ENCODE measurements around the gene ARHGAP15. TPM values are rescaled to one million over a fixed set of nuclear protein-coding genes. Genes with fewer than 3 reads are reported as not detected.

Gene ARHGAP15
- total and polyA plus RNA-seq, 5 donors from 2014 or later, result 242 to 285 (median 260) TPM

DNA sequence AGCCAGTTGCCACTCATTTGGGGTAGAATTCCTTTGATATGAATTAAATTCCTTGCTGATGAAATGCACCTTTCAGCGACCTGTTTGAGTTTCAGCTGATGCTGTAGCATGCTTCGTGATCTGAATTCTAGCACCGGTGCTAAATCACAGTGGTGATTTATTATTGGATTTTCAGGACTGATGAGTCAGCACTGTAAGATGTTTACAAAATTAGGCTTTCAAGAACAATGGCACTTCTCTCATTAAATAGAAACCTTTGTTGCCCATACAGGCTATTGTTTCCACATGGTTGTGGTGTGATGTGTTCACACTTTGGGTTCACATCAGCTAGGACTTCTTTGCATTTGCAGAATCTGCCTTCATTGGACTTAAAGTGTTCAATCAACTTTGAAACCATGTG is 687.7 kb downstream of the ARHGAP15 start:
- H3K27ac Mint-ChIP-seq, result no peak overlapping the region
- peaks cover 0 to 4% (median 1%) of the 10 kb centered on the region in 4 donors for H3K4me1 Mint-ChIP-seq
- H3K27me3 Mint-ChIP-seq, result peaks cover 8% of the 10 kb centered on the region

More for the DNA sequence above, 687.7 kb downstream of the ARHGAP15 start:
- Histone ChIP-seq H3K27ac (ENCODE audit: insufficient read depth, low read length, poor library complexity, severe bottlenecking) (no peak overlapping the region), H3K36me3 (ENCODE audit: control insufficient read depth, insufficient read depth, low read length) (no peaks in the 10 kb centered on the region), H3K4me1 (ENCODE audit: control insufficient read depth, insufficient read depth, low read length, poor library complexity, severe bottlenecking) (no peaks in the 10 kb centered on the region), H3K4me3 (ENCODE audit: low read depth, low read length) (no peak overlapping the region), H3K9me3 (ENCODE audit: control insufficient read depth in 2 of 2, low read length in 2 of 2) (no peaks in the 10 kb centered on the region), H3K27me3 (ENCODE audit: control insufficient read depth, insufficient read depth, low read length) (no peaks in the 10 kb centered on the region)
- ATAC-seq (ENCODE audit: low read depth in 2 of 2) (no peak), DNase-seq (no peak)
- Mint-ChIP-seq H3K4me3 (no peak overlapping the region), H3K9me3 (peaks cover 0 to 3% (median 0%) of the 10 kb centered on the region in 7 donors), H3K36me3 (no peaks in the 10 kb centered on the region)

All from CD4-positive, CD25-positive, alpha-beta regulatory T cell (primary cell).